ENCODE measurements around the gene PDCD1LG2.
"Not testable (repeated sequence)": the region's sequence is repeated elsewhere in the genome, so short reads cannot be mapped to it uniquely, and the experiment has no call there.

Gene PDCD1LG2

GRCh38 chr9:5510360-5510931 is at the start of gene PDCD1LG2:
Gene PDCD1LG2, plus strand, starts transcription at chr9:5510531. Its CDS starts 12,016 bp downstream, at chr9:5522547.
- no peak for DNase-seq

- DNase-seq, result not testable (repeated sequence)
Observed at GRCh38 chr9:5464831-5465330, 45.5 kb upstream of the PDCD1LG2 start.

- DNase-seq, result no peak
Observed at GRCh38 chr9:5466005-5466404, 44.3 kb upstream of the PDCD1LG2 start.

GRCh38 chr9:5466766-5467165 is 43.6 kb upstream of the PDCD1LG2 start:
- no peak for DNase-seq

GRCh38 chr9:5468850-5469249 is 41.5 kb upstream of the PDCD1LG2 start:
- DNase-seq, result no peak

- no peak for DNase-seq
Observed at GRCh38 chr9:5470122-5470521, 40.2 kb upstream of the PDCD1LG2 start.

- DNase-seq, result no peak
Observed at GRCh38 chr9:5470816-5471215, 39.5 kb upstream of the PDCD1LG2 start.

- DNase-seq, result not testable (repeated sequence)
Observed at GRCh38 chr9:5475611-5476010, 34.7 kb upstream of the PDCD1LG2 start.

GRCh38 chr9:5478206-5478605 is 32.1 kb upstream of the PDCD1LG2 start:
- DNase-seq, result no peak

GRCh38 chr9:5479994-5480694 is 30.2 kb upstream of the PDCD1LG2 start:
- no peak for DNase-seq

- no peak for DNase-seq
Observed at GRCh38 chr9:5480919-5481318, 29.4 kb upstream of the PDCD1LG2 start.

GRCh38 chr9:5481322-5482040 is 28.9 kb upstream of the PDCD1LG2 start:
- no peak for DNase-seq

GRCh38 chr9:5482194-5482593 is 28.1 kb upstream of the PDCD1LG2 start:
- no peak for DNase-seq

GRCh38 chr9:5483306-5483705 is 27.0 kb upstream of the PDCD1LG2 start:
- DNase-seq, result no peak

GRCh38 chr9:5485378-5486085 is 24.8 kb upstream of the PDCD1LG2 start:
- no peak for DNase-seq

- no peak for DNase-seq
Observed at GRCh38 chr9:5486988-5487387, 23.3 kb upstream of the PDCD1LG2 start.

GRCh38 chr9:5488221-5489008 is 21.9 kb upstream of the PDCD1LG2 start:
- no peak for DNase-seq

- no peak for DNase-seq
Observed at GRCh38 chr9:5489630-5490490, 20.5 kb upstream of the PDCD1LG2 start.

- no peak for DNase-seq
Observed at GRCh38 chr9:5492965-5493678, 17.2 kb upstream of the PDCD1LG2 start.

GRCh38 chr9:5493679-5494511 is 16.4 kb upstream of the PDCD1LG2 start:
- no peak for DNase-seq

All from NCI-H187 treated with DMSO at 0.1 percent for 48 hours (cell line).